ENCODE measurements around the gene TRIM54.

- TF ChIP-seq, protein P1, sequence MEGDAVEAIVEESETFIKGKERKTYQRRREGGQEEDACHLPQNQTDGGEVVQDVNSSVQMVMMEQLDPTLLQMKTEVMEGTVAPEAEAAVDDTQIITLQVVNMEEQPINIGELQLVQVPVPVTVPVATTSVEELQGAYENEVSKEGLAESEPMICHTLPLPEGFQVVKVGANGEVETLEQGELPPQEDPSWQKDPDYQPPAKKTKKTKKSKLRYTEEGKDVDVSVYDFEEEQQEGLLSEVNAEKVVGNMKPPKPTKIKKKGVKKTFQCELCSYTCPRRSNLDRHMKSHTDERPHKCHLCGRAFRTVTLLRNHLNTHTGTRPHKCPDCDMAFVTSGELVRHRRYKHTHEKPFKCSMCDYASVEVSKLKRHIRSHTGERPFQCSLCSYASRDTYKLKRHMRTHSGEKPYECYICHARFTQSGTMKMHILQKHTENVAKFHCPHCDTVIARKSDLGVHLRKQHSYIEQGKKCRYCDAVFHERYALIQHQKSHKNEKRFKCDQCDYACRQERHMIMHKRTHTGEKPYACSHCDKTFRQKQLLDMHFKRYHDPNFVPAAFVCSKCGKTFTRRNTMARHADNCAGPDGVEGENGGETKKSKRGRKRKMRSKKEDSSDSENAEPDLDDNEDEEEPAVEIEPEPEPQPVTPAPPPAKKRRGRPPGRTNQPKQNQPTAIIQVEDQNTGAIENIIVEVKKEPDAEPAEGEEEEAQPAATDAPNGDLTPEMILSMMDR (conservative IDR thresholded peaks at IDR 0.05; ENCODE audit: low read depth, low read length) = peak; percentile 63
- TF ChIP-seq NFE2L2 (IDR thresholded peaks at IDR 0.05; ENCODE audit: low read depth, low read length) (no peak), MXI1 (IDR thresholded peaks at IDR 0.05; ENCODE audit: borderline replicate concordance, low read depth, low read length) (peak; percentile 40; the same call in 1 of the 2 replicates), RFX5 (IDR thresholded peaks at IDR 0.05; ENCODE audit: low read depth, low read length) (no peak), MAFK (IDR thresholded peaks at IDR 0.05; ENCODE audit: low read depth, low read length) (no peak), USF2 (IDR thresholded peaks at IDR 0.05; ENCODE audit: low read depth, low read length) (peak; percentile 81), POLR2A (IDR thresholded peaks at IDR 0.05; ENCODE audit: low read depth, low read length) (no peak), CEBPB (IDR thresholded peaks at IDR 0.05; ENCODE audit: low read depth, low read length) (no peak), FOS (IDR thresholded peaks at IDR 0.05; ENCODE audit: low read depth, low read length) (no peak), SMC3 (IDR thresholded peaks at IDR 0.05; ENCODE audit: low read depth, low read length) (peak; percentile 47), RAD21 (IDR thresholded peaks at IDR 0.05; ENCODE audit: low read length) (peak; percentile 50), BHLHE40 (IDR thresholded peaks at IDR 0.05; ENCODE audit: low read depth, low read length) (peak; percentile 98), CHD1 (IDR thresholded peaks at IDR 0.05; ENCODE audit: low read depth, low read length) (no peak)
These were observed 17.3 kb upstream of the TRIM54 start for GRCh38 chr2:27264753-27265535.

Data from IMR-90 (cell line).